A549 (cell line): Measurements from ENCODE around the gene SDC3.

Source experiments
- CTCF ChIP-seq: fragments of >200 bp; sonication (Bioruptor Twin); formaldehyde crosslinking; IDR thresholded peaks from 3 replicates; pipeline ENCODE4 v1.5.1; 2016
- EP300 ChIP-seq, 2 experiments: fragments of >200 bp; sonication (Bioruptor Twin); formaldehyde crosslinking; IDR thresholded peaks; 2 replicates in 1 of 2; 3 replicates in 1 of 2; pipeline ENCODE4 v1.6.1; 2016 to 2017
- GATA3 ChIP-seq: IDR thresholded peaks from 2 replicates; pipeline ENCODE4 v1.6.1; 2012; ENCODE audit warnings: borderline replicate concordance
- HDAC2 ChIP-seq: fragments of 200-600 bp; sonication (generic); IDR thresholded peaks from 2 replicates; pipeline ENCODE4 v1.6.1; 2016
- HOXB5 ChIP-seq: fragments of 250-450 bp; sonication (Bioruptor Pico); IDR thresholded peaks from 2 replicates; pipeline ENCODE4 v1.5.0; 2020; ENCODE audit warnings: mild to moderate bottlenecking, moderate library complexity
- JUNB ChIP-seq: fragments of >200 bp; sonication (Bioruptor Twin); formaldehyde crosslinking; IDR thresholded peaks from 2 replicates; pipeline ENCODE4 v1.6.1; 2016
- MAX ChIP-seq: IDR thresholded peaks from 2 replicates; pipeline ENCODE4 v1.6.1; 2012
- MYC ChIP-seq: IDR thresholded peaks from 2 replicates; pipeline ENCODE4 v1.6.1; 2012; ENCODE audit warnings: mild to moderate bottlenecking, inconsistent platforms, low read length, improper control_type of control experiment, borderline replicate concordance
- POLR2A ChIP-seq: IDR thresholded peaks from 2 replicates; pipeline ENCODE4 v1.6.1; 2012; ENCODE audit warnings: mild to moderate bottlenecking, low read length
- REST ChIP-seq: fragments of 200-600 bp; sonication (generic); IDR thresholded peaks from 2 replicates; pipeline ENCODE4 v1.6.1; 2016; ENCODE audit warnings: antibody characterized with exemption, mild to moderate bottlenecking, moderate library complexity
- SMC3 ChIP-seq: fragments of >200 bp; sonication (Bioruptor Twin); formaldehyde crosslinking; IDR thresholded peaks from 3 replicates; pipeline ENCODE4 v1.6.1; 2018; ENCODE audit warnings: inconsistent platforms

- TF ChIP-seq GATA3 (no peak), MAX (no peak), MYC (no peak), POLR2A (no peak), CTCF (no peak), HDAC2 (no peak), SMC3 (no peak), JUNB (no peak), REST (no peak), HOXB5 (CRISPR knock-in tag) (no peak), EP300 (IDR thresholded peaks at IDR 0.05) (no peak)
Observed at GRCh38 chr1:30883389-30884172, 25.0 kb downstream of the SDC3 start.
